COLO829 (cell line): ENCODE data around the gene PIMREG.

Source experiments
- DNase-seq: peaks from one replicate; pipeline ENCODE4 v3.0.0; 2012; ENCODE audit warnings: low spot score

The PIMREG gene

GRCh38 chr17:6498901-6499540 is 54.8 kb downstream of the PIMREG start:
- no peak for DNase-seq
